GM12878 (cell line): ENCODE measurements around the gene PPP1R26.

Source experiments
- CTCF ChIP-seq, 3 experiments: IDR thresholded peaks in 2 of 3; conservative IDR thresholded peaks in 1 of 3; 2 replicates each; pipeline ENCODE4 v1.5.1; 2011; ENCODE audit warnings: low read depth in 3 of 3, low read length in 3 of 3, mild to moderate bottlenecking in 3 of 3, control low read depth in 2 of 3, moderate library complexity in 2 of 3, inconsistent platforms in 1 of 3, mixed read lengths in 1 of 3; ENCODE audit not compliant: control insufficient read depth in 2 of 3, insufficient read depth in 1 of 3; ENCODE audit errors: extremely low read depth in 1 of 3
- KAT2A ChIP-seq: conservative IDR thresholded peaks from 2 replicates; pipeline ENCODE4 v1.6.1; 2011; ENCODE audit warnings: low read depth, low read length; ENCODE audit not compliant: control insufficient read depth
- POLR2A ChIP-seq: IDR thresholded peaks from 2 replicates; pipeline ENCODE4 v1.6.1; 2011; ENCODE audit warnings: low read depth, mild to moderate bottlenecking, low read length
- YY1 ChIP-seq: IDR thresholded peaks from 2 replicates; pipeline ENCODE4 v1.6.1; 2011; ENCODE audit warnings: low read depth, mild to moderate bottlenecking, low read length

- no peak for TF ChIP-seq YY1
- TF ChIP-seq POLR2A, result no peak
- TF ChIP-seq CTCF (IDR thresholded peaks at IDR 0.05 in 2 of 3, conservative IDR thresholded peaks at IDR 0.05 in 1 of 3; ENCODE audit: control insufficient read depth in 2 of 3, extremely low read depth in 1 of 3, insufficient read depth in 1 of 3, low read depth in 3 of 3, low read length in 3 of 3), result no peak
- no peak for TF ChIP-seq KAT2A
These were observed 8.9 kb downstream of the PPP1R26 start for GRCh38 chr9:135488527-135488926.
